ENCODE measurements around the gene MSMP.

The MSMP gene

GRCh38 chr9:35760651-35761050 is 6.6 kb upstream of the MSMP start:
- no peak overlapping the region for H3K4me3 ChIP-seq (ENCODE audit: low read depth, low read length)
- TF ChIP-seq, protein P1, sequence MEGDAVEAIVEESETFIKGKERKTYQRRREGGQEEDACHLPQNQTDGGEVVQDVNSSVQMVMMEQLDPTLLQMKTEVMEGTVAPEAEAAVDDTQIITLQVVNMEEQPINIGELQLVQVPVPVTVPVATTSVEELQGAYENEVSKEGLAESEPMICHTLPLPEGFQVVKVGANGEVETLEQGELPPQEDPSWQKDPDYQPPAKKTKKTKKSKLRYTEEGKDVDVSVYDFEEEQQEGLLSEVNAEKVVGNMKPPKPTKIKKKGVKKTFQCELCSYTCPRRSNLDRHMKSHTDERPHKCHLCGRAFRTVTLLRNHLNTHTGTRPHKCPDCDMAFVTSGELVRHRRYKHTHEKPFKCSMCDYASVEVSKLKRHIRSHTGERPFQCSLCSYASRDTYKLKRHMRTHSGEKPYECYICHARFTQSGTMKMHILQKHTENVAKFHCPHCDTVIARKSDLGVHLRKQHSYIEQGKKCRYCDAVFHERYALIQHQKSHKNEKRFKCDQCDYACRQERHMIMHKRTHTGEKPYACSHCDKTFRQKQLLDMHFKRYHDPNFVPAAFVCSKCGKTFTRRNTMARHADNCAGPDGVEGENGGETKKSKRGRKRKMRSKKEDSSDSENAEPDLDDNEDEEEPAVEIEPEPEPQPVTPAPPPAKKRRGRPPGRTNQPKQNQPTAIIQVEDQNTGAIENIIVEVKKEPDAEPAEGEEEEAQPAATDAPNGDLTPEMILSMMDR (IDR thresholded peaks at IDR 0.05; ENCODE audit: borderline replicate concordance, insufficient read depth, low read depth, low read length): no peak

DNA sequence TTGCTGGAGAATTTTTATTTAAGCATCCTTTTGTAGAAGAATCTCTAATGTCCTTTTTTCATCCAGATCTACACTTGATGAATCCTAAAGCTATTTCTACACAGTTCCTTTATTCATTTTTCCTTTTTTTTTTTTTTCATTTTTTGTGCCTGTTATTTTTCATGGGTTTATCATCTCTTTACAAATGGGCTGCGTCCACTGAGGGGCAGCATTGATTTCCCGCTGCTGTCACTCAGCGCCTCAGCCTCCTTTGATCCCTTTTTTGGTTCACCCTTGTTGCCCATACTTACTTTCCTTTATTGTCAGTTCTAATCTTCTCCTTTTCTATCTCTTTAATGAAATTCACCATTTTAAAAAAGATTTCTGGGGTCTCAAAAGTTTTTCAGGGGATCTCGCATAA is 5.7 kb upstream of the MSMP start:
- TF ChIP-seq, protein P1 (IDR thresholded peaks at IDR 0.05; ENCODE audit: borderline replicate concordance, insufficient read depth, low read depth, low read length): no peak
- H3K4me3 ChIP-seq (ENCODE audit: low read depth, low read length): no peak overlapping the region

- TF ChIP-seq, protein P1 (IDR thresholded peaks at IDR 0.05; ENCODE audit: borderline replicate concordance, insufficient read depth, low read depth, low read length): no peak
- H3K4me3 ChIP-seq (ENCODE audit: low read depth, low read length): no peak overlapping the region
Observed at GRCh38 chr9:35758475-35759050, 4.5 kb upstream of the MSMP start.

DNA sequence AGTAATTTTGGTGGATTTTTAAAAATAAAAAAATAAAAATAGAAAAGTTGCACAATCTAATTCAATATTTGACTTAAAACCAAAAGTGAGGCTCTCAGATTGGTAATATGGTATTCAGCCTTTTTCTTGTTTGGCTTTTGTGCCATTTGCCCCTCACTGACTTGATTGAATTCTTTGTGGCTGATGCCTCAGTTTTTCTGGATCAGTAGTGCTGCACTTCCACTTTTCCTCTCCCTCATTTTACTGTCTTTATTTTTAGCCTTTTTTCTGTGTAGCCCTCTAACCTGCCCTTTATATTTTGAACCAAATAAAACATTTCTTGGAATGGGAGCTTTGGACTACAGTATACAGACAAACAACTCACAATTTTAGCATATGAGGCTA is 3.8 kb upstream of the MSMP start:
- peak overlapping the region; percentile 55 for H3K4me3 ChIP-seq (ENCODE audit: low read depth, low read length)
- TF ChIP-seq, protein P1 (IDR thresholded peaks at IDR 0.05; ENCODE audit: borderline replicate concordance, insufficient read depth, low read depth, low read length): no peak

DNA sequence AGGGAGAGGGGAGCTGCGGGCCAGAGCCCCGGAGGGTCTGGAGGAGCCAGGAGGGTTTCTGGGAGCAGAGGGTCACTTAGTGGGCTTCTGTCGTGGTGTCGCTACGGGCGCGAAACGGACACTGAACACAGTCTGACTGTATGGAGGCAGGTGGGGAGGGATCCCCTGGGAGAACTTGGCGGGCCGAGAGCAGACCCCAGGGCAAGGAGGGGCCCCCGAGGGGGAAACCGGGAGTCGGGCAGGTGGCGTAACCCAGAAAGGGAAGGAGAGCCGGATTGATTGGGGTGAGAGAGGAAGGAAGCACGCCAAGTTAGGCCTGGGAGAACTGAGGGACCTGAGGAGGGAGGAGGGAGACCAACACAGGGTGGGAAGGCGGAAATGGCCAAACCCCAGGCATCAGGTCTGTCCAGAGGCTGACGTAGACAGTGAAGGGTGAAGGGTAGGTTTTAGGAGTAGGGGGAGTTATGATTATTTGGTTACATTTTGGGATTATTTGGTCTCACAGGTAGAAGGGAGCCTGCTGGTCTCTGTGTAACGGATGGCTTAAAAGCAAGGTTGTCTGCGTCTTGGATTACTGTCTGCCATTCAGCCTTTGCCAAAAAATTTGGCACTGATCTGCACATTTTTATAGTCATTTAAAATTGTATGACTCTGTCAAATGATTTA is 3.3 kb upstream of the MSMP start:
- TF ChIP-seq, protein P1 (IDR thresholded peaks at IDR 0.05; ENCODE audit: borderline replicate concordance, insufficient read depth, low read depth, low read length): no peak
- peak overlapping the region; percentile 55 for H3K4me3 ChIP-seq (ENCODE audit: low read depth, low read length)

DNA sequence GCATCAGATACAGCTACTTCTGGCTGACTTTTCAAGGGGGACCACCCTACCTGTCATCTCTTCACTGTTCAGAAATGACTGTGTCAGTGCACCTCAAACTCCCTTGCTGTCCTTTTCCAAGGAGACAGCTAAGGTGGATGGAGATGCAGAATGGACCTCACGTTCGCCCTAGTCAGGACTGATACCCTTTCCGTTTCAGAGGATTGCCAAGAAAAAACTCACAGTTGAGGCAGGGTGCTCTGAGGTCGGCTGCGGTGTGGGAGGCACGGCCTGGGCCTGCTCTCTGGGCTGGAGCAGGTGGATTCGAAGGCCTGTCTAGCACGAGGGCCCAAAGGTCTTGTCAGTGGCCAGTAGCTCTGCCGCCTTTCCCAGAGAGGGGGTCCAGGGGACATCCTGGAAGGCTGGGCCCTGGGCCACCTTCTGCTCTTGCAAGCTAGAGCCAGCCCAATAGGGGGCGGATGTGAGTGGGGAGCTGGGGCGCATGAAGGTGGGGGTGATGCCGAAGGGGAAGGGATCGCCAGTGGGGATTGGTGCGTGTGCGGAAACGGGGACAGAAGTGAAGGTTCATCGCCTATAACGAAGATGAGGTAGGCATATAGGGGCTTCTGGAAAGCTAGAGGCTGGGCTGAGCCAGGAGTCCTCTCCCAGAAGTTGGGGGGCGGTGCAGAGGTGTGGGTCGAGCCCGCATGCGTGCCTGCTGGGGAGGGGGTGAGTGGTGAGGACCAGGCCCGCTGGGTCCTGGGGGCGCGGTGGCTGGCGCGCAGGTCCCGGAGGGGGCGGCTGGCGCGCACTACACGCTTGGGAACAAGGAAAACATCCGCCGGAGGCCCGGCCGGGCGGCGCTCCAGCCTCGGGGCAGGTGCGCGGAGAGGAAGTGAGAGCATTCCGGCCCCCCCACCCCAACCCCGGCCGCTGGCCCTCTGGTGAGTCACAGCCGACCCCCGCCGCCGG is 2.5 kb upstream of the MSMP start:
- H3K4me3 ChIP-seq (ENCODE audit: low read depth, low read length): peak overlapping the region; percentile 55
- TF ChIP-seq, protein P1 (IDR thresholded peaks at IDR 0.05; ENCODE audit: borderline replicate concordance, insufficient read depth, low read depth, low read length): peak; percentile 93

All from GM12875 (cell line).